ENCODE data around the gene CA5A.
A peak's percentile ranks its signal among the peaks of the same experiment; 100 is the strongest.
"Not testable (repeated sequence)": the region's sequence is repeated elsewhere in the genome, so short reads cannot be mapped to it uniquely, and the experiment has no call there.

Gene CA5A

GRCh38 chr16:87919681-87919994 lies 16.7 kb downstream of the CA5A start:
- no peak for DNase-seq

GRCh38 chr16:87918866-87919680 lies 17.3 kb downstream of the CA5A start:
- DNase-seq, result no peak

GRCh38 chr16:87918338-87918737 lies 18.0 kb downstream of the CA5A start:
- no peak for DNase-seq

- no peak for DNase-seq
These were observed 18.8 kb downstream of the CA5A start for GRCh38 chr16:87917503-87917902.

- DNase-seq, result no peak
These were observed 21.5 kb downstream of the CA5A start for GRCh38 chr16:87914812-87915211.

- DNase-seq, result not testable (repeated sequence)
These were observed 22.2 kb downstream of the CA5A start for GRCh38 chr16:87914021-87914725.

- not testable (repeated sequence) for DNase-seq
These were observed 23.6 kb downstream of the CA5A start for GRCh38 chr16:87912691-87913090.

GRCh38 chr16:87911106-87911763 lies 25.1 kb downstream of the CA5A start:
- peak; percentile 83 to 93 for DNase-seq

GRCh38 chr16:87909203-87909935 lies 27.0 kb downstream of the CA5A start:
- peak; percentile 36 to 41 for DNase-seq

- DNase-seq, result not testable (repeated sequence)
These were observed 28.2 kb downstream of the CA5A start for GRCh38 chr16:87908101-87908500.

GRCh38 chr16:87905521-87905920 lies 30.8 kb downstream of the CA5A start:
- DNase-seq, result not testable (repeated sequence)

GRCh38 chr16:87904963-87905362 lies 31.4 kb downstream of the CA5A start:
- DNase-seq, result not testable (repeated sequence)

GRCh38 chr16:87900489-87900888 lies 35.8 kb downstream of the CA5A start:
- DNase-seq, result not testable (repeated sequence)

- DNase-seq, result no peak
These were observed 38.5 kb downstream of the CA5A start for GRCh38 chr16:87897521-87898505.

GRCh38 chr16:87896924-87897520 lies 39.3 kb downstream of the CA5A start:
- DNase-seq, result not testable (repeated sequence)

GRCh38 chr16:87896176-87896890 lies 40.0 kb downstream of the CA5A start:
- DNase-seq, result not testable (repeated sequence)

- DNase-seq, result no peak
These were observed 40.6 kb downstream of the CA5A start for GRCh38 chr16:87895641-87896141.

- DNase-seq, result not testable (repeated sequence)
These were observed 42.3 kb downstream of the CA5A start for GRCh38 chr16:87894005-87894404.

GRCh38 chr16:87891764-87892163 lies 44.6 kb downstream of the CA5A start:
- DNase-seq, result no peak

GRCh38 chr16:87889762-87890161 lies 46.6 kb downstream of the CA5A start:
- not testable (repeated sequence) for DNase-seq

All from NCI-H2081 (cell line).